H1 (cell line): Measurements from ENCODE around the gene SND1. TPM values are rescaled to one million over a fixed set of nuclear protein-coding genes. Genes with fewer than 3 reads are reported as not detected.

ENCODE experiments used
- CTCF ChIA-PET: fragments of 300-600 bp; sonication (Branson Sonifier 250); formaldehyde crosslinking; loops from one replicate; lab custom pipeline; 2021; ENCODE audit not compliant: partially characterized antibody; lab: Charles Lee
- POLR2A ChIA-PET: fragments of 300-600 bp; sonication (Branson Sonifier 250); formaldehyde crosslinking; loops from one replicate; lab custom pipeline; 2021; ENCODE audit warnings: inconsistent platforms; ENCODE audit not compliant: partially characterized antibody; lab: Charles Lee
- DNase-seq, 2 experiments: peaks; one replicate each; pipeline versions ENCODE4 v3.0.0 to v3.0.0-alpha.2; 2010 to 2022; ENCODE audit warnings: low spot score in 2 of 2, low read depth in 1 of 2, mixed read lengths in 1 of 2
- FAIRE-seq: peaks from 2 replicates; lab custom pipeline; 2011; peaks lifted over from hg19 to GRCh38; lab: Jason Lieb, UNC
- H2AFZ ChIP-seq: 2 replicates; pipeline ENCODE4 v1.8.1; 2012; ENCODE audit warnings: low read length, inconsistent platforms
- H2AK5ac ChIP-seq: 2 replicates; pipeline ENCODE4 v1.6.1; 2013; ENCODE audit warnings: low read depth, low read length
- H2BK120ac ChIP-seq: replicated peaks from 2 replicates; pipeline ENCODE3; 2013; ENCODE audit warnings: low read depth, low read length, inconsistent platforms
- H2BK12ac ChIP-seq: 2 replicates; pipeline ENCODE4 v1.6.1; 2013; ENCODE audit warnings: low read depth, low read length
- H2BK15ac ChIP-seq: 2 replicates; pipeline ENCODE4 v1.6.1; 2013; ENCODE audit warnings: low read length
- H2BK20ac ChIP-seq: 2 replicates; pipeline ENCODE4 v1.6.1; 2013; ENCODE audit warnings: low read length
- H2BK5ac ChIP-seq: 2 replicates; pipeline ENCODE4 v1.6.1; 2013; ENCODE audit warnings: low read depth, low read length
- H3K14ac ChIP-seq: 2 replicates; pipeline ENCODE4 v1.6.1; 2013; ENCODE audit warnings: inconsistent platforms; ENCODE audit not compliant: insufficient read length
- H3K18ac ChIP-seq: 2 replicates; pipeline ENCODE4 v1.6.1; 2013; ENCODE audit warnings: low read length; ENCODE audit errors: extremely low read depth
- H3K23ac ChIP-seq: 2 replicates; pipeline ENCODE4 v1.6.1; 2013; ENCODE audit warnings: inconsistent platforms; ENCODE audit not compliant: insufficient read length
- H3K23me2 ChIP-seq: 2 replicates; pipeline ENCODE4 v1.6.1; 2013; ENCODE audit warnings: low read depth, low read length
- H3K27ac ChIP-seq: 2 replicates; pipeline ENCODE4 v1.6.1; 2011; ENCODE audit warnings: low read depth, low read length, inconsistent platforms
- H3K27me3 ChIP-seq, 4 experiments: replicated peaks in 1 of 4; 1 replicate in 1 of 4; 2 replicates in 3 of 4; pipeline versions ENCODE4 v1.6.1 to v1.8.1; 2011 to 2013; ENCODE audit warnings: low read length in 3 of 4, mild to moderate bottlenecking in 3 of 4, inconsistent platforms in 2 of 4, mixed read lengths in 2 of 4, moderate library complexity in 1 of 4; ENCODE audit not compliant: control insufficient read depth in 3 of 4, insufficient read depth in 3 of 4; ENCODE audit errors: extremely low read depth in 1 of 4
- H3K36me3 ChIP-seq, 4 experiments: 2 replicates each; pipeline versions ENCODE4 v1.6.1 to v1.8.1; 2011 to 2013; ENCODE audit warnings: mild to moderate bottlenecking in 4 of 4, low read length in 3 of 4, moderate library complexity in 2 of 4, control low read depth in 1 of 4, inconsistent platforms in 1 of 4; ENCODE audit not compliant: insufficient read depth in 4 of 4, control insufficient read depth in 2 of 4
- H3K4ac ChIP-seq: replicated peaks from 2 replicates; pipeline ENCODE3; 2013; ENCODE audit warnings: low read length, low read depth, mixed read lengths, inconsistent platforms; ENCODE audit not compliant: insufficient read length
- H3K4me1 ChIP-seq, 4 experiments: replicated peaks in 1 of 4; 1 replicate in 1 of 4; 2 replicates in 3 of 4; pipeline versions ENCODE4 v1.6.1 to v1.8.1; 2011 to 2013; ENCODE audit warnings: low read length in 3 of 4, inconsistent platforms in 2 of 4, mixed read lengths in 1 of 4; ENCODE audit not compliant: insufficient read depth in 4 of 4, control insufficient read depth in 3 of 4
- H3K4me2 ChIP-seq, 2 experiments: 2 replicates each; pipeline versions ENCODE4 v1.6.1 to v1.8.1; 2011 to 2013; ENCODE audit warnings: low read depth in 2 of 2, low read length in 2 of 2, control low read depth in 1 of 2, inconsistent platforms in 1 of 2, mild to moderate bottlenecking in 1 of 2; ENCODE audit not compliant: insufficient read depth in 1 of 2
- H3K4me3 ChIP-seq, 4 experiments: fragments of 200-600, 300-600 bp in 1 of 4; sonication (generic), shearing (Covaris generic), sonication (Bioruptor Twin) in 1 of 4; 2 replicates each; pipeline versions ENCODE4 v1.5.1 to v1.8.1; 2011 to 2016; ENCODE audit warnings: low read length in 4 of 4, low read depth in 3 of 4, control low read depth in 2 of 4, inconsistent platforms in 2 of 4, mild to moderate bottlenecking in 2 of 4, mixed read lengths in 1 of 4, moderate library complexity in 1 of 4; ENCODE audit not compliant: insufficient read depth in 2 of 4; ENCODE audit errors: extremely low read depth in 1 of 4
- H3K56ac ChIP-seq: replicated peaks from 2 replicates; pipeline ENCODE3; 2013; ENCODE audit warnings: low read depth, mild to moderate bottlenecking, mixed read lengths, low read length, inconsistent platforms; ENCODE audit not compliant: insufficient read length
- H3K79me1 ChIP-seq: 2 replicates; pipeline ENCODE4 v1.6.1; 2013; ENCODE audit warnings: low read depth, low read length, control low read depth
- H3K79me2 ChIP-seq, 2 experiments: 2 replicates each; pipeline versions ENCODE4 v1.6.1 to v1.8.1; 2012 to 2013; ENCODE audit warnings: low read length in 2 of 2, mild to moderate bottlenecking in 2 of 2, inconsistent platforms in 1 of 2; ENCODE audit not compliant: insufficient read depth in 2 of 2, control insufficient read depth in 1 of 2
- H3K9ac ChIP-seq, 4 experiments: replicated peaks in 1 of 4; 1 replicate in 1 of 4; 2 replicates in 3 of 4; pipeline versions ENCODE4 v1.6.1 to v1.8.1; 2011 to 2013; ENCODE audit warnings: low read depth in 3 of 4, low read length in 3 of 4, control low read depth in 2 of 4, mild to moderate bottlenecking in 2 of 4, moderate library complexity in 2 of 4, inconsistent platforms in 1 of 4; ENCODE audit errors: extremely low read depth in 1 of 4
- H3K9me3 ChIP-seq, 2 experiments: 2 replicates each; pipeline versions ENCODE4 v1.6.1 to v1.8.1; 2012 to 2013; ENCODE audit warnings: mild to moderate bottlenecking in 2 of 2, moderate library complexity in 2 of 2, control low read depth in 1 of 2, inconsistent platforms in 1 of 2, low read depth in 1 of 2, low read length in 1 of 2, mixed read lengths in 1 of 2; ENCODE audit not compliant: insufficient read depth in 2 of 2
- H4K20me1 ChIP-seq, 2 experiments: replicated peaks in 1 of 2; 2 replicates each; pipeline versions ENCODE3 to v1.8.1; 2011 to 2013; ENCODE audit warnings: inconsistent platforms in 2 of 2, low read length in 2 of 2, mild to moderate bottlenecking in 1 of 2; ENCODE audit not compliant: insufficient read depth in 2 of 2, control insufficient read depth in 1 of 2
- H4K5ac ChIP-seq: 2 replicates; pipeline ENCODE4 v1.6.1; 2013; ENCODE audit warnings: low read length, low read depth, mixed read lengths, inconsistent platforms; ENCODE audit not compliant: insufficient read length
- H4K8ac ChIP-seq: 2 replicates; pipeline ENCODE4 v1.8.0; 2013; ENCODE audit warnings: mild to moderate bottlenecking, moderate library complexity, low read length, inconsistent platforms; ENCODE audit not compliant: insufficient read depth; ENCODE audit errors: extremely low read depth
- H4K91ac ChIP-seq: replicated peaks from 2 replicates; pipeline ENCODE3; 2013; ENCODE audit warnings: low read length, mixed read lengths, inconsistent platforms; ENCODE audit not compliant: insufficient read length
- CHD1 ChIP-seq: IDR thresholded peaks from 2 replicates; pipeline ENCODE4 v1.6.1; 2012; ENCODE audit warnings: low read depth, low read length, improper control_type of control experiment
- CREB1 ChIP-seq: IDR thresholded peaks from 2 replicates; pipeline ENCODE4 v1.6.1; 2012; ENCODE audit warnings: inconsistent platforms
- FOSL1 ChIP-seq: IDR thresholded peaks from 2 replicates; pipeline ENCODE4 v1.6.1; 2011; ENCODE audit warnings: mild to moderate bottlenecking, low read depth, low read length, moderate library complexity; ENCODE audit not compliant: insufficient read depth
- GABPA ChIP-seq: IDR thresholded peaks from 2 replicates; pipeline ENCODE4 v1.6.1; 2011; ENCODE audit warnings: mild to moderate bottlenecking, low read length, moderate library complexity, borderline replicate concordance; ENCODE audit not compliant: insufficient read depth
- HDAC2 ChIP-seq, 2 experiments: fragments of 300-600 bp in 1 of 2; sonication (generic) in 1 of 2; IDR thresholded peaks; 2 replicates each; pipeline ENCODE4 v1.6.1; 2011 to 2012; ENCODE audit warnings: low read depth in 2 of 2, low read length in 2 of 2, mild to moderate bottlenecking in 2 of 2, moderate library complexity in 2 of 2, borderline replicate concordance in 1 of 2, inconsistent platforms in 1 of 2
- JUN ChIP-seq: IDR thresholded peaks from 2 replicates; pipeline ENCODE4 v1.6.1; 2011; ENCODE audit warnings: low read depth, mild to moderate bottlenecking, improper control_type of control experiment, low read length
- MAX ChIP-seq: IDR thresholded peaks from 2 replicates; pipeline ENCODE4 v1.6.1; 2012; ENCODE audit warnings: inconsistent platforms
- NANOG ChIP-seq: IDR thresholded peaks from 2 replicates; pipeline ENCODE4 v1.6.1; 2011; ENCODE audit warnings: low read length, low read depth, mild to moderate bottlenecking, inconsistent platforms; ENCODE audit not compliant: insufficient read depth, poor library complexity, severe bottlenecking
- NRF1 ChIP-seq: IDR thresholded peaks from 2 replicates; pipeline ENCODE4 v1.6.1; 2011; ENCODE audit warnings: mild to moderate bottlenecking, low read depth, low read length, improper control_type of control experiment
- PHF8 ChIP-seq: fragments of 200-600 bp; sonication (generic); conservative IDR thresholded peaks from 2 replicates; pipeline ENCODE4 v1.7.1; 2012; ENCODE audit warnings: low read depth, mild to moderate bottlenecking, inconsistent platforms, low read length, moderate library complexity
- RXRA ChIP-seq: IDR thresholded peaks from 2 replicates; pipeline ENCODE4 v1.6.1; 2011; ENCODE audit warnings: low read depth, mild to moderate bottlenecking, low read length, moderate library complexity; ENCODE audit not compliant: insufficient read depth
- SP2 ChIP-seq: IDR thresholded peaks from 2 replicates; pipeline ENCODE4 v1.6.1; 2012; ENCODE audit warnings: mild to moderate bottlenecking, low read length, inconsistent platforms
- SUZ12 ChIP-seq: fragments of 200-600 bp; sonication (generic); IDR thresholded peaks from 2 replicates; pipeline ENCODE4 v1.6.1; 2012; ENCODE audit warnings: mild to moderate bottlenecking, inconsistent platforms, low read length, moderate library complexity, mixed read lengths
- TBP ChIP-seq: IDR thresholded peaks from 2 replicates; pipeline ENCODE4 v1.6.1; 2011; ENCODE audit warnings: low read depth, low read length, improper control_type of control experiment
- WGBS, 2 experiments: shearing (Covaris generic) in 1 of 2; methylation state at CpG; one replicate each; pipeline versions ENCODE4 v1.1.6 to v1.1.7; 2013 to 2015; ENCODE audit warnings: low lambda C conversion rate in 2 of 2, mixed read lengths in 2 of 2, inconsistent platforms in 1 of 2, low coverage in 1 of 2, missing lambda C conversion rate in 1 of 2; ENCODE audit not compliant: insufficient replicate concordance in 2 of 2, insufficient coverage in 1 of 2, insufficient read length in 1 of 2; ENCODE audit errors: extremely low coverage in 1 of 2, missing lambda C conversion rate in 1 of 2; 5-methylcytosine and 5-hydroxymethylcytosine counted together
- polyA plus RNA-seq, 7 experiments: library from polyadenylated mRNA; depleted of rRNA in 3 of 7; stranded (reverse) in 5 of 7; unstranded in 2 of 7; fragments of >200 nt in 5 of 7; fragments of 200-250 nt in 2 of 7; gene quantifications; 1 replicate in 5 of 7; 2 replicates in 1 of 7; 4 replicates in 1 of 7; pipeline versions ENCODE4 v1.2.1 to v1.2.3, GENCODE V29; 2011 to 2013; ENCODE audit warnings: missing spikeins in 2 of 7, mixed read lengths in 2 of 7
- total RNA-seq: library from RNA; stranded (reverse); fragmentation: NEBNext Ultra II Directional; extraction: Animal tissue kit (Norgen Biotek cat#: 25700); gene quantifications from 2 replicates; pipeline ENCODE4 v1.2.1, GENCODE V29; 2021

The SND1 gene
- total and polyA plus RNA-seq, 2 of the 8 experiments (the other 6 are each of a cell fraction or from before 2014, with no cell fraction given), result 122 to 290 TPM

GRCh38 chr7:127854383-127854782, 202.4 kb downstream of the SND1 start:
- H3K4ac ChIP-seq, result no peak overlapping the region
- H3K79me2 ChIP-seq, result peaks cover 0 to 11% of the 10 kb centered on the region in 2 experiments; a peak in 1 of 4 replicates
- H2BK20ac ChIP-seq, result no peak overlapping the region
- peaks cover 0 to 10% (median 0%) of the 10 kb centered on the region in 4 experiments; a peak in 1 of 7 replicates for H3K4me1 ChIP-seq
- H2AK5ac ChIP-seq, result no peak overlapping the region
- no peak overlapping the region for H4K8ac ChIP-seq
- no peak overlapping the region for H4K91ac ChIP-seq
- H4K20me1 ChIP-seq, result no peaks in the 10 kb centered on the region
- H3K79me1 ChIP-seq, result no peaks in the 10 kb centered on the region; the same call in 1 of the 2 replicates
- H2AFZ ChIP-seq, result no peak overlapping the region
- H3K18ac ChIP-seq, result no peak overlapping the region
- H2BK12ac ChIP-seq, result no peak overlapping the region
- H3K14ac ChIP-seq, result no peak overlapping the region
- no peaks in the 10 kb centered on the region for H3K9me3 ChIP-seq
- FAIRE-seq (no peak), DNase-seq (no peak)
- POLR2A ChIA-PET, result interaction anchor here (0.6 to 1.2 kb wide), 2 partner anchors 10 to 28 kb away, joined by 3 read pairs; no protein-coding TSS in a partner anchor
- no peaks in the 10 kb centered on the region for H3K23me2 ChIP-seq
- no peak overlapping the region for H3K9ac ChIP-seq
- H3K4me2 ChIP-seq, result no peak overlapping the region
- H2BK5ac ChIP-seq, result no peak overlapping the region
- CTCF ChIA-PET, result interaction anchor here (0.6 kb wide), 1 partner anchor 192 kb away, joined by 3 read pairs; no protein-coding TSS in a partner anchor
- no peak overlapping the region for H3K23ac ChIP-seq
- no peak overlapping the region for H3K56ac ChIP-seq
- H4K5ac ChIP-seq, result no peak overlapping the region
- H2BK120ac ChIP-seq, result no peak overlapping the region
- H3K27ac ChIP-seq, result no peak overlapping the region
- H3K36me3 ChIP-seq, result peaks cover 0 to 3% (median 0%) of the 10 kb centered on the region in 4 experiments; a peak in 2 of 8 replicates
- H3K27me3 ChIP-seq, result no peaks in the 10 kb centered on the region
- H3K4me3 ChIP-seq, result no peak overlapping the region
- H2BK15ac ChIP-seq, result no peak overlapping the region
- 91% methylated on average over 2 of the region's 2 CpGs; no CpG with 5 or more reads in 1 of the 2 experiments for WGBS, 2 experiments
- TF ChIP-seq GABPA (no peak), CHD1 (no peak), PHF8 (no peak), SP2 (no peak), RXRA (no peak), SUZ12 (no peak), NRF1 (no peak), NANOG (no peak), MAX (no peak), CREB1 (no peak), JUN (no peak), HDAC2 (IDR thresholded peaks at IDR 0.05; ENCODE audit: borderline replicate concordance in 1 of 2, low read depth in 2 of 2, low read length in 2 of 2) (no peak), TBP (no peak), FOSL1 (no peak)
